GM19193 (cell line): ENCODE results near the gene EIF1.

Experiments used
- POLR2A ChIP-seq: IDR thresholded peaks from 4 replicates; pipeline ENCODE4 v1.6.1; 2011; ENCODE audit not compliant: insufficient read depth, insufficient read length; ENCODE audit errors: extremely low read depth

EIF1 gene

GRCh38 chr17:41733348-41734138 is 44.9 kb downstream of the EIF1 start:
- TF ChIP-seq POLR2A: no peak

- no peak for TF ChIP-seq POLR2A
Measured at GRCh38 chr17:41734139-41734948, 45.7 kb downstream of the EIF1 start, which contains the start of gene HAP1. TSS of gene HAP1 (minus strand) at chr17:41734643. CDS start at chr17:41734634, 9 bp downstream.

GRCh38 chr17:41734949-41735313 is 46.2 kb downstream of the EIF1 start:
- no peak for TF ChIP-seq POLR2A

DNA sequence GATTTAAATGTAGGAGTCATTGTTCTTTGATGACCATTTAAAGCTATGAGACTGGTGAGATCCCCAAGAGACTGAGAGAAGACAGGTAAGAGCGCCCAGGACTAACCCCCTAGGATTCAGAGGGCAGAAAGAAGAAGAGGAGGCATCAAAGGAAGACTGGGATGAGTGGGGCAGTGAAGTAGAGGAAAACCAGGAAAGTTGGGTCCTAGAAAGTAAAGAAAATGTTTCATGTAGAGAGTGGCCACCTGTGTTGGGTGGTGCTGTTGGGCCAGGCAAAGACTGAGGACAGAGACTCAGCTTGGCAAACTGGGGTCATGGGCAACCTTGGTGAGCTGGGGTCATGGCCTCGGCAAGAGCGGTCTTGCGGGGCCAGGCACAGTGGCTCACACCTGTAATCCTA is 47.1 kb downstream of the EIF1 start:
- no peak for TF ChIP-seq POLR2A

DNA sequence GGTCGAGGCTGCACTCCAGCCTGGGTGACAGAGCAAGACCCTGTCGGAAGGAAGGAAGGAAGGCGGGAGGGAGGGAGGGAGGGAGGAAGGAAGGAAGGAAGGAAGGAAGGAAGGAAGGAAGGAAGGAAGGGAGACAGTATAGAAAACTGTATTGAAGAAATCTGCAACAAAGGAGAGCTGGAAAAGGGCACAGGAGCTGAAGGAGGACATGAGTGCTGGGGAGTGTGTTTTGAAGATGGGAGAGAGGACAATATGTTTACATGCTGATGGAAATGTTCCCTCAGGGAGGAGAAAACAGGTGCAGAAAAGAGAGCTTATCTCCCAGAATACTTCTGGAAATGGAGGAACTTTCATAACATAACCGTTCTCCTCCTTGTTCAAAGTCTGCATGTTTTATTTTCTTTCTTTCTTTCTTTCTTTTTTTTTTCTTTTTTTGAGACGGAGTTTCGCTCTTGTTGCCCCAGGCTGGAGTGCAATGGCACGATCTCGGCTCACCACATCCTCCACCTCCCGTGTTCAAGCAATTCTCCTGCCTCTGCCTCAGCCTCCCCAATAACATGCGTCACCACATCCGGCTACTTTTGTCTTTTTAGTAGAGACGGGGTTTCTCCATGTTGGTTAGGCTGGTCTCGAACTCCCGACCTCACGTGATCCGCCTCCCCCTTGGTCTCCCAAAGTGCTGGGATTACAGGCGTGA is 48.4 kb downstream of the EIF1 start:
- no peak for TF ChIP-seq POLR2A

DNA sequence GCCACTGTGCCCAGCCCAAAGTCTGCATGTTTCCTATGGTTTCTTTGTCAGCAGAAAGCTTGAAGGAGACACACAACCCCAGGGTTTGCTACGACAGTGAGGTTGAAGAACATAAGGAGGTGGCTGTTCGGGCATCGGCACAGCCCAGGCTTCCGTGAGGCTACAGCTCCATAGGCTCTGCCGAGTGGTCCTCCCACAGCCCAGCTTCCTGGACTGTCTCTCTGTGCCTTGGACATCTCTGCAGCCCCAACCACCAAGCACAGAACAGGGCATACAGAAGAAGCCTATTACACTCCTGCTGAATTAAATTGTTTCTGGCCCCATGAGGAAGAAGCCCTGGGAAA is 49.0 kb downstream of the EIF1 start:
- no peak for TF ChIP-seq POLR2A

- no peak for TF ChIP-seq POLR2A
Measured at GRCh38 chr17:41738077-41738800, 49.6 kb downstream of the EIF1 start.

DNA sequence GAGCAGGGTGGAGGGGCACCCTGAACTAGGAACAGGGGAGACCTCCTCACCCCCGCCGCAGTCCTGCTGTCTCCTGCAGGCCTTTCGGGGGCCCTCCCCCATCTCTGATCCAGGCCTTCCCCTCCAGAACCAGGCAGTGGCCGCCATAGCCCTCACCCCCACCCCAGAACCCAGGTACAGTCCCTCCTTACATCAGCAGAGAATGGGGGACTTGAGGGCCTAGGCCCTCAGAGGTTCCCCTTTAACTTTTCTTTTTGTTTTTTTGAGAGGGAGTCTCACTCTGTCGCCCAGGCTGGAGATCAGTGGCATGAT is 50.1 kb downstream of the EIF1 start:
- no peak for TF ChIP-seq POLR2A

DNA sequence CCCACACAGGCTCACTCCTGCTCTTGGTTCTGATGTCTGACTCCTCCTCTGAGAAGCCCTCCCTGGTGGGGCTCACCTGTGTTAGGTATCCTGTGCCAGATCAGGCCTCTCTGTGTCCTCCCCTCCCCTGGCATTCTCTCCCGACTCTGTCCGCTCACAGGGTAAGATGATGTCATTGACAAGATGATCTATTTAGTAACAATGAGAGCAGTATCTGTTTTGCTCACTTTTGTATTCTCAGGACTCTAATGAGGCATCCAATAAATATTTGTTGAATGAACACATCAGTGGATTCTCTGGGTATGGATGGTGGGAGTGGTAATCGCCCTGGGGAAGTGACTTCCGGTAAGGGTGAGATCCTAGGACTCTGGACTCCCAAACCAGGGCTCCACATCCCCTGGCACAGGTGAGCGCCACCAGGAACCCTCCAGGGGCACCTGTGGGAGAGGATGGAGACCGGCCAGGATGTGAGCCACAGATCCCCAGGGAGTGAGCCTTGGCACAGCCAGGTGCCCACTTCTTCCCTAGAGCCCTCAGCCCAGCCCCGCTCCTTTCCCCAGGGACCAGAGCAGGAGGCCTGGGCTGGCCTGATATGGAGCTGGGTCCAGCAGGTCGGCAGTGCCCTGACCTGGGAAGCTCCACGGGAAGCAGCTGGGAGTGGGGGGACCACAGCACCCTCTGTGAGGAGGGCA is 51.1 kb downstream of the EIF1 start:
- TF ChIP-seq POLR2A: no peak

GRCh38 chr17:41740506-41740905 is 51.8 kb downstream of the EIF1 start:
- no peak for TF ChIP-seq POLR2A

- TF ChIP-seq POLR2A: no peak
Measured at GRCh38 chr17:41741709-41742108, 53.0 kb downstream of the EIF1 start.
